ENCODE measurements around the gene COL17A1. TPM values are rescaled to one million over a fixed set of nuclear protein-coding genes. Genes with fewer than 3 reads are reported as not detected.

The COL17A1 gene
- total RNA-seq, 3 donors from 2014 or later (not counting 1 experiment from before 2014, with no cell fraction given), result not detected

- Mint-ChIP-seq H3K27ac (no peak overlapping the region), H3K36me3 (no peaks in the 10 kb centered on the region), H3K4me3 (no peak overlapping the region), H3K9me3 (no peaks in the 10 kb centered on the region), H3K4me1 (no peaks in the 10 kb centered on the region), H3K27me3 (ENCODE audit: low read depth in 2 of 2) (peaks cover 0 to 10% of the 10 kb centered on the region in 2 donors)
- intact Hi-C loops (cut with micrococcal nuclease), result no loop called here
- WGBS (ENCODE audit: insufficient coverage), result 91% methylated on average over 4 of the region's 5 CpGs
- no peak for TF ChIP-seq CTCF (IDR thresholded peaks at IDR 0.05)
- Histone ChIP-seq H3K4me3 (ENCODE audit: low read length) (no peak overlapping the region), H3K27ac (ENCODE audit: low read length) (no peak overlapping the region), H3K4me1 (ENCODE audit: control insufficient read depth, insufficient read depth, low read length) (no peaks in the 10 kb centered on the region), H3K36me3 (ENCODE audit: control insufficient read depth, insufficient read depth, low read length) (no peaks in the 10 kb centered on the region), H3K9me3 (ENCODE audit: control insufficient read depth, insufficient read depth, low read length) (no peaks in the 10 kb centered on the region), H3K27me3 (ENCODE audit: control insufficient read depth, insufficient read depth, low read length) (no peaks in the 10 kb centered on the region)
- ATAC-seq (no peak), DNase-seq (no peak)
These were observed 2.6 kb upstream of the COL17A1 start for GRCh38 chr10:104088239-104088638.

GRCh38 chr10:104084482-104085142 is 1.1 kb downstream of the COL17A1 start:
- H3K27me3 Mint-ChIP-seq (ENCODE audit: low read depth in 2 of 2), result peaks cover 0 to 6% of the 10 kb centered on the region in 2 donors
- no peak for DNase-seq
- 88% methylated on average over 3 of the region's 5 CpGs for WGBS (ENCODE audit: insufficient coverage)
- H3K27ac Mint-ChIP-seq, result no peak overlapping the region
- no peak for TF ChIP-seq CTCF (IDR thresholded peaks at IDR 0.05)
- no peaks in the 10 kb centered on the region for H3K36me3 Mint-ChIP-seq
- H3K27me3 ChIP-seq (ENCODE audit: control insufficient read depth, insufficient read depth, low read length), result no peaks in the 10 kb centered on the region
- no peaks in the 10 kb centered on the region for H3K36me3 ChIP-seq (ENCODE audit: control insufficient read depth, insufficient read depth, low read length)
- no peak overlapping the region for H3K27ac ChIP-seq (ENCODE audit: low read length)
- no peaks in the 10 kb centered on the region for H3K9me3 Mint-ChIP-seq
- no peaks in the 10 kb centered on the region for H3K9me3 ChIP-seq (ENCODE audit: control insufficient read depth, insufficient read depth, low read length)
- no peaks in the 10 kb centered on the region for H3K4me1 Mint-ChIP-seq
- no peak overlapping the region for H3K4me3 ChIP-seq (ENCODE audit: low read length)
- H3K4me3 Mint-ChIP-seq, result no peak overlapping the region
- intact Hi-C loops (cut with micrococcal nuclease), result no loop called here
- ATAC-seq, result no peak
- no peaks in the 10 kb centered on the region for H3K4me1 ChIP-seq (ENCODE audit: control insufficient read depth, insufficient read depth, low read length)

GRCh38 chr10:104081998-104082397 is 3.7 kb downstream of the COL17A1 start:
- DNase-seq, result no peak
- WGBS (ENCODE audit: insufficient coverage), result 88% methylated on average over 5 of the region's 5 CpGs
- H3K4me3 Mint-ChIP-seq, result no peak overlapping the region
- H3K27ac Mint-ChIP-seq, result no peak overlapping the region
- Histone ChIP-seq H3K4me1 (ENCODE audit: control insufficient read depth, insufficient read depth, low read length) (no peaks in the 10 kb centered on the region), H3K4me3 (ENCODE audit: low read length) (no peak overlapping the region), H3K9me3 (ENCODE audit: control insufficient read depth, insufficient read depth, low read length) (no peaks in the 10 kb centered on the region), H3K27me3 (ENCODE audit: control insufficient read depth, insufficient read depth, low read length) (no peaks in the 10 kb centered on the region), H3K36me3 (ENCODE audit: control insufficient read depth, insufficient read depth, low read length) (no peaks in the 10 kb centered on the region), H3K27ac (ENCODE audit: low read length) (no peak overlapping the region)
- no peaks in the 10 kb centered on the region for H3K36me3 Mint-ChIP-seq
- no peaks in the 10 kb centered on the region for H3K4me1 Mint-ChIP-seq
- TF ChIP-seq CTCF (IDR thresholded peaks at IDR 0.05), result no peak
- H3K9me3 Mint-ChIP-seq, result no peaks in the 10 kb centered on the region
- peaks cover 0 to 4% of the 10 kb centered on the region in 2 donors for H3K27me3 Mint-ChIP-seq (ENCODE audit: low read depth in 2 of 2)
- no peak for ATAC-seq
- intact Hi-C loops (cut with micrococcal nuclease), result no loop called here

GRCh38 chr10:104080762-104081161 is 4.9 kb downstream of the COL17A1 start:
- Mint-ChIP-seq H3K27ac (no peak overlapping the region), H3K27me3 (ENCODE audit: low read depth in 2 of 2) (peaks cover 0 to 4% of the 10 kb centered on the region in 2 donors), H3K9me3 (no peaks in the 10 kb centered on the region), H3K36me3 (no peaks in the 10 kb centered on the region), H3K4me1 (no peaks in the 10 kb centered on the region), H3K4me3 (no peak overlapping the region)
- no peak overlapping the region for H3K4me3 ChIP-seq (ENCODE audit: low read length)
- H3K27ac ChIP-seq (ENCODE audit: low read length), result no peak overlapping the region
- H3K9me3 ChIP-seq (ENCODE audit: control insufficient read depth, insufficient read depth, low read length), result no peaks in the 10 kb centered on the region
- peak; percentile 15 for TF ChIP-seq CTCF (IDR thresholded peaks at IDR 0.05)
- peak in 1 of 2 donors; percentile 61 for DNase-seq
- no peaks in the 10 kb centered on the region for H3K4me1 ChIP-seq (ENCODE audit: control insufficient read depth, insufficient read depth, low read length)
- H3K36me3 ChIP-seq (ENCODE audit: control insufficient read depth, insufficient read depth, low read length), result no peaks in the 10 kb centered on the region
- no peaks in the 10 kb centered on the region for H3K27me3 ChIP-seq (ENCODE audit: control insufficient read depth, insufficient read depth, low read length)
- WGBS (ENCODE audit: insufficient coverage), result no CpG with 5 or more reads among the region's 1 CpG
- intact Hi-C loops (cut with micrococcal nuclease), result loop anchor here (1.0 kb wide), 1 partner anchor 192 kb away; no protein-coding TSS in a partner anchor
- no peak for ATAC-seq

Measured in natural killer cell (primary cell).